GM18951 (cell line): Measurements from ENCODE around the gene ANP32D.
"Not testable (repeated sequence)": the region's sequence is repeated elsewhere in the genome, so short reads cannot be mapped to it uniquely, and the experiment has no call there.

Source experiments
- POLR2A ChIP-seq: IDR thresholded peaks from 4 replicates; pipeline ENCODE4 v1.6.1; 2011; ENCODE audit warnings: mild to moderate bottlenecking; ENCODE audit not compliant: insufficient read length, insufficient read depth; ENCODE audit errors: extremely low read depth
- in situ Hi-C: fragments of 300-500 bp; cut with MboI; formaldehyde crosslinking; loops from one replicate; pipeline ENCODE4 v1.12.0; 2022; ENCODE audit warnings: low sequenced_read_pairs, mixed read lengths, inconsistent platforms; ENCODE audit not compliant: unreplicated experiment

ANP32D gene

DNA sequence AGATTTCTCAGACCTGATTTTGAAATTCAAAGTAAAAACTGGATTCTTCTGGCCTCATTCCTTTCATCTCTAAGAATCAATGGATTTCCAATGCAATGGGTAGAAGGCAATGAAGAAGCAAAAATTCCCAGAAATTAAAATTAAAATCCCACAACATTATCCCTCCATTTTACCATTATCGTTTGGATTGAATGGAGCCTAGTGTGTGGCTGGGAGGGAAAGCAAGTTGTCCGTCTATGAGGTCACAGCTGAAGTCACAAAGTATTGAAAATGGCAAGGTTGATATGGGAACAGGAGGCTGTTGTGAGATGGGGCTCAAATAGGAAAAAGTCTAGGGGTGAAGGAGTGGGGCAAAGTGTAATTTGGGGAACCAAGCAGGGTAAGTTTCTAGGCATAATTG is 9.8 kb downstream of the ANP32D start, which contains the start of gene C12orf54:
Gene C12orf54 (plus strand): TSS at position 301 of the 400 bp plus-strand sequence. CDS start 799 bp downstream, outside the sequence.
- TF ChIP-seq POLR2A, result no peak
- in situ Hi-C loops, result no loop called here

GRCh38 chr12:48482930-48483329 is 10.6 kb downstream of the ANP32D start:
- TF ChIP-seq POLR2A, result no peak
- in situ Hi-C loops, result no loop called here

- no peak for TF ChIP-seq POLR2A
- in situ Hi-C loops, result no loop called here
Measured at GRCh38 chr12:48486261-48486660, 13.9 kb downstream of the ANP32D start.

DNA sequence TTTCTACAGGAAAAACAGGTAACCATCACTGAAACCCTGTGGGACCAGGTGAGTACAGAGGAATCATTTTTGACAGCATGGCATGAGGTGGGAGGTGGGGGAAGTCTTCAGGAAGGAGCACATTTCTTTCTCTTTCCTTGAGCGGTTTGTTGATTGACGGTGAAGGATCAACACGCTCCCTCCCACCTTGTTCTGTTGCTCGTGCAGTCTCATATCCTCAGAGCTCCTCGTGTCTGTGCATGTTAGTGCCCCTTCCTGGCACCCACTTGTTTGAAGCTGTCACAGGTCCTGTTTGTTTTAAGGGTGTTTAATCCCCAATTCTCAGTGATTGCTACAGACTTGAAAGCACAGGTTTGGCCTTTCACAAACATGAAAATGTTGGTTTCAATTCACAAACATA is 14.3 kb downstream of the ANP32D start:
- in situ Hi-C loops, result no loop called here
- no peak for TF ChIP-seq POLR2A

DNA sequence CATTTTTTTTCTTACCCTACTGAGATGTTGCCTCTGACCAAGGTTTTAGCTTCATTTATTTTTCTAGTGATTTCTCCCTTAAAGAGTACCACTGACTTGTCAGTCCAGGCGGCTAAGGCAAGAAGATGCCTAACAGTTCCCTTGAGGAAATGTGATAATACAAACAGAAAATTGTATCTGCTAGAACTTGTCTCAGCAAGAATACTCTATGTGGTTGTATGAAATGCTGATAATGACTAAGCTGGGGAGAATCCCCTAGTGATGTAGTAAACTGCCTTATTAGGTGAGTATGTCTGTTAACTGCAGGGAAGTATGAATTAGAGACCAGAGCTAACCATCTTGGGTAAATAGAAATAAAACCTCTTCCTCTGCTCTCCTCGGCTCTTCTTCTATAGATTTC is 16.7 kb downstream of the ANP32D start:
- in situ Hi-C loops, result no loop called here
- no peak for TF ChIP-seq POLR2A

DNA sequence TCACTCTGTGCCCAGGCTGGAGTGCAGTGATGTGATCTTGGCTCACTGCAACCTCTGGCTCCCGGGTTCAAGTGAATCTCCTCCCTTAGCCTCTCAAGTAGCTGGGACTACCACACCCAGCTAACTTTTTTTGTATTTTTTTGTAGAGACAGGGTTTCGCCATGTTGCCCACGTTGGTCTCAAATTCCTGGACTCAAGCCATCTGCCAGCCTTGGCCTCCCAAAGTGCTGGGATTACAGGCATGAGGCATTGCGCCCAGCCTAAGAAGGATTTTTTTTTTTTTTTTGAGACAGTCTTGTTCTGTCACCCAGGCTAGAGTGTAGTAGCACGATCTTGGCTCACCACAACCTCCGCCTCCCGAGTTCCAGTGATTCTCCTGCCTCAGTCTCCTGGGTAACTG is 17.1 kb downstream of the ANP32D start:
- in situ Hi-C loops, result not testable (repeated sequence)

- in situ Hi-C loops, result not testable (repeated sequence)
Measured at GRCh38 chr12:48500281-48500680, 27.9 kb downstream of the ANP32D start.

- in situ Hi-C loops, result not testable (repeated sequence)
Measured at GRCh38 chr12:48506836-48507235, 34.5 kb downstream of the ANP32D start.

- in situ Hi-C loops, result no loop called here
- TF ChIP-seq POLR2A, result no peak
Measured at GRCh38 chr12:48508987-48509386, 36.6 kb downstream of the ANP32D start.

DNA sequence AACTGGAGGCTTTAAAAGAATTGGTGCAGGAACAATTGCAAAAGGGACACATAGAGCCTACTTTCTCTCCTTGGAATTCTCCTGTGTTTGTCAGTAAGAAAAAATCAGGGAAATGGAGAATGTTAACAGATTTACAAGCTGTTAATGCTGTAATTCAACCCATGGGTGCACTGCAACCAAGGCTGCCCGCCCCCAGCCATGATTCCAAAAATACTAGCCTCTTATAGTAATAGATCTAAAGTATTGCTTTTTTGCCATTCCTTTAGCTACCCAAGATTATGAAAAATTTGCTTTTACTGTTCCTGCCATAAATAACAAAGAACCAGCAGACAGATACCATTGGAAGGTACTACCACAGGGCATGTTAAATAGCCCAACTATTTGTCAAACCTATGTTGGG is 37.8 kb downstream of the ANP32D start:
- no peak for TF ChIP-seq POLR2A
- in situ Hi-C loops, result no loop called here

- TF ChIP-seq POLR2A, result no peak
- in situ Hi-C loops, result no loop called here
Measured at GRCh38 chr12:48512855-48513254, 40.5 kb downstream of the ANP32D start.

GRCh38 chr12:48514728-48515127 is 42.4 kb downstream of the ANP32D start:
- no peak for TF ChIP-seq POLR2A
- in situ Hi-C loops, result no loop called here

GRCh38 chr12:48520381-48520780 is 48.0 kb downstream of the ANP32D start:
- in situ Hi-C loops, result not testable (repeated sequence)
